HG03039 (cell line): ENCODE data around the gene FCHO1.
"Not testable (repeated sequence)": the region's sequence is repeated elsewhere in the genome, so short reads cannot be mapped to it uniquely, and the experiment has no call there.

Experiments used
- ATAC-seq: cut with Tn5 transposase; IDR thresholded peaks from one replicate; pipeline ENCODE4 v1.9.1; 2021; ENCODE audit warnings: mild to moderate bottlenecking, moderate library complexity; ENCODE audit not compliant: unreplicated experiment

The FCHO1 gene

GRCh38 chr19:17761148-17761547, 9.9 kb downstream of the FCHO1 start:
- no peak for ATAC-seq

GRCh38 chr19:17762505-17763229, 11.4 kb downstream of the FCHO1 start:
- ATAC-seq: no peak

GRCh38 chr19:17764348-17764747, 13.1 kb downstream of the FCHO1 start:
- no peak for ATAC-seq

DNA sequence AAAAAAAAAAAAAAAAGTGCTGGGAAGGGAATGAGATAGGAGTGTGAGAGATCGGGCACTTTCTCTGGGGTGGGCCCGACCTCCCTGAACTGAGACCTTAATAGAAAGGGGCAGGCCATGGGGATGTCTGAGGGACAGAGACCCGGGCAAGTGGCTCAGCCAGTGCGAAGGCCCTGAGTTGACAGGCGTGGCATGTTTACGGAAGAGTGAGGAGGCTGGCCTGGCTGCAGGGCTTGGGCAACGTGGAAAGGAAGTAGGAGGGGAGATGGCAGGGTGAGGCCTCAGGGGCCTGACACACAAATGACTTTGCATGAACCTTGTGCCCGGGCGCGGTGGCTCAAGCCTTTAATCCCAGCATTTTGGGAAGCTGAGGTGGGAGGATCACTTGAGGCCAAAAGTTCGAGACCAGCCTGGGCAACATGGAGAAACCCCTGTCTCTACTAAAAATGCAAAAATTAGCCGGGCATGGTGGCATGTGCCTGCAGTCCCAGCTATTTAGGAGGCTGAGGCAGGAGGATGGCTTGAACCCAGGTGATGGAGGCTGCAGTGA, 13.9 kb downstream of the FCHO1 start:
- no peak for ATAC-seq

DNA sequence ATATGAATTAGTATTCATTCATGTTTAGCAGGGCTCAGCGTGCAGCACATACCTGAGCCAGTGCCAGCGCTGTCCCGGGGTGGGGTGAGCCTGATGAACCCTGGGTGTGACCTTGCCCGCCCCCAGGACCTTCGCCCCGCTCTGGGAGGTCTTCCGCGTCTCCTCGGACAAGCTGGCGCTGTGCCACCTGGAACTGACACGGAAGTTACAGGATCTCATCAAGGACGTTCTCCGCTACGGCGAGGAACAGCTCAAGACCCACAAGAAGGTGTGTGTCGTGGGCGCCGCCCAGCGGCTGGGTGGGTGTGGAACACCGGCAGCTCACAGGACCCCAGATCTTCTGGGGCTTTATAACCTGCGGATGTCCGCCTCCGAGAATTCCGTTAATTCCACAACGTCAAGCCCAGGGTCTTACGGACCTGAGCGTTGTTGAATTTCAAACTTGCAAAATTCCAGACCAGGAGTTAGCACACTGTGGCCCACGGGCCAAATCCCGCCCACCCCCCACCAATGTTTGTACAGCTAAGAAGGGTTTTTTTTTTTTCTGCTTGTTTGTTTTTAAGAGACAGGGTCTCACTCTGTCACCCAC, 15.4 kb downstream of the FCHO1 start:
- ATAC-seq: no peak

GRCh38 chr19:17767559-17767958, 16.3 kb downstream of the FCHO1 start:
- ATAC-seq: no peak

- ATAC-seq: no peak
These were observed 19.3 kb downstream of the FCHO1 start for GRCh38 chr19:17770613-17771012.

GRCh38 chr19:17772172-17772571, 20.9 kb downstream of the FCHO1 start:
- ATAC-seq: no peak

DNA sequence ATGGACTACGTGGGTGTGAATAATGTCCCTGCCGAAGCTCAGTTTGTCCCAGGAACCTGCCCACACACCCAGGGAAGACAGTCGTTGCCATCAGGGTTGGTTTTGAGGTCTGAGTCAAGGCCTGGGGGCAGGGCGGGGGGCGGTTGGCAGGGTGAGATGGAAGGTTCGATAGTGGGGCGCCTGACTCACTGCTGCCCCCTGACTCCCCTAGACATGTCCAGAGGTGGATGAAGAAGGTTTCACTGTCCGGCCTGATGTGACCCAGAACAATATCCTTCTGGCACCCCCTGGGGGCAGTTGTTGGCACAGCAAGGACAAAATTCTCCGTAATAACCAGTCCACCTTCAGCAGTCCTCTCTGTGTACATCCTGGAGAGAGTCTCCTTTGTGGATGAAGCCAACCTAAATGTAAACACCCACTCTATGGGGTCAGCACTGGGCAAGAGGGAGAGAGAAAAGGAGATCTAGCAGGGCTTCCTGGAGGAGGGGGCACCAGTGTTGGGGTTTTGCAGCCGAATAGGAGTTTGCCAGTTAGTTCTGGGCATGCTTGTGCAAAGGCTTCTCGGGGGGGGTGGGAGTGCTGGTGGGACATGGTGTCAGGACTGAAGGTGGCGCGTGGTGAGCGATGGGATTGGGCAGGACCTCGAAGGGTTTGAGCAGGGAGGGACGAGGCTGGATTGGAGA, 24.1 kb downstream of the FCHO1 start:
- ATAC-seq: no peak

DNA sequence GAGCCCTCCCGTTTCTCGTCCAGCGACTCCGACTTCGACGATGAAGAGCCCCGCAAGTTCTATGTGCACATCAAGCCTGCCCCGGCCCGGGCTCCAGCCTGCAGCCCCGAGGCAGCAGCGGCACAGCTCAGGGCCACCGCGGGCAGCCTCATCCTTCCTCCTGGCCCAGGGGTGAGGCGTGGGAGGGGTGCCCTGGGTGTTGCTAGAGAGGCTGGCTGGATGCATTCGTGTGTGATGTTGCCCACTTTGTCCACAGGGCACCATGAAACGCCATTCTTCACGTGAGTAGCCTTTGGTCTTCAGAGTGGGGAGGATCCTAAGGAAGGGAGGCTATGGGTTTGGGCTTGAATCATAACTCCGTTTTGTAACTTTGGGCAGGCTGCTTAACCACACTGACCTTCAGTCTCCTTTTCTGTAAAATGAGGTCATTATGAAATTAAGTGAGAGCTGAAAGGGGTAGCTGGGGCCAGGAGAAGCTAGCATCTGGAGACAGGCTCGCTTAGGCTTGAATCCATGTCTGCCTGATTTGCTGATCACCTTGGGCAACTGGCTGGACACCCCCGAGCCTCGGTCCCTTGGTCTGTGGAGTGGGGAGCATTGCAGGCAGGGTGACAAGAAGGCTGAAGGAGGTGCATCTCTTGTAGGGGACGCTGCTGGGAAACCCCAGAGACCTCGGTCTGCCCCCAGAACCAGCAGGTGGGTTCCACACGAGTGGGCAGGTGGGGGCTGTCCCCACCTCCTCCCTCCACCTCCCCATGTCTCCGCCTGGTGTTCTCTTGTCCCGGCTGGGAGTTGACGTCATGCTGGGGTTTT, 24.9 kb downstream of the FCHO1 start:
- ATAC-seq: peak; percentile 49

GRCh38 chr19:17777840-17778239, 26.6 kb downstream of the FCHO1 start:
- not testable (repeated sequence) for ATAC-seq

DNA sequence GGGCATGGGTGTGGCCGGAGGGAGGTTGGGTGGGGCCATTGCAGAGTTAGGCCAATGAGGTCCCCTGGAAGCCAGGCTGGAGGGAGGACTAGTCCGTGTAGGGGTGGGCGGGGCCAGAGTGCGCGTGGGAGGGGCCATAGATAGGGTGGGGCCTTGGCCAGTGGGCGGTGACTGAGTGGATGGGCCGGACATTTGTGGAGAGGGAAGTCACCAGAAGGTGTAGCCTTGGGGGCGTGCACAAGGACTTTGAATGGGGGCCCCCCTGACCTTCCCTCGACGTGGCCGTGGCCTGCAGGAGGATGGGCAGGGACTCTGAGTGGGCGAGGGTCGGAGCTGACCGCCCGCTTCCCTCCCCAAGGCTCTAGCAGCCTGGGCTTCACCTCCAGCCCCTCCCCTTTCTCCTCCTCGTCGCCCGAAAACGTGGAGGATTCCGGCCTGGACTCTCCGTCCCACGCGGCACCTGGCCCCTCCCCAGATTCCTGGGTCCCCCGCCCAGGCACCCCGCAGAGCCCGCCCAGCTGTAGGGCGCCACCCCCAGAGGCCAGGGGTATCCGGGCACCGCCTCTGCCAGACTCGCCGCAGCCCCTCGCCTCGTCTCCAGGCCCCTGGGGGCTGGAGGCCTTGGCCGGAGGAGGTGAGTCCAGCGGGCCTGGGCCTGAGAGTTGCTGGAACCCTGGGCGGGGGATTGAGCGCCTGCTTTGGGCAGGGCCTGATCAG, 27.1 kb downstream of the FCHO1 start:
- ATAC-seq: no peak

DNA sequence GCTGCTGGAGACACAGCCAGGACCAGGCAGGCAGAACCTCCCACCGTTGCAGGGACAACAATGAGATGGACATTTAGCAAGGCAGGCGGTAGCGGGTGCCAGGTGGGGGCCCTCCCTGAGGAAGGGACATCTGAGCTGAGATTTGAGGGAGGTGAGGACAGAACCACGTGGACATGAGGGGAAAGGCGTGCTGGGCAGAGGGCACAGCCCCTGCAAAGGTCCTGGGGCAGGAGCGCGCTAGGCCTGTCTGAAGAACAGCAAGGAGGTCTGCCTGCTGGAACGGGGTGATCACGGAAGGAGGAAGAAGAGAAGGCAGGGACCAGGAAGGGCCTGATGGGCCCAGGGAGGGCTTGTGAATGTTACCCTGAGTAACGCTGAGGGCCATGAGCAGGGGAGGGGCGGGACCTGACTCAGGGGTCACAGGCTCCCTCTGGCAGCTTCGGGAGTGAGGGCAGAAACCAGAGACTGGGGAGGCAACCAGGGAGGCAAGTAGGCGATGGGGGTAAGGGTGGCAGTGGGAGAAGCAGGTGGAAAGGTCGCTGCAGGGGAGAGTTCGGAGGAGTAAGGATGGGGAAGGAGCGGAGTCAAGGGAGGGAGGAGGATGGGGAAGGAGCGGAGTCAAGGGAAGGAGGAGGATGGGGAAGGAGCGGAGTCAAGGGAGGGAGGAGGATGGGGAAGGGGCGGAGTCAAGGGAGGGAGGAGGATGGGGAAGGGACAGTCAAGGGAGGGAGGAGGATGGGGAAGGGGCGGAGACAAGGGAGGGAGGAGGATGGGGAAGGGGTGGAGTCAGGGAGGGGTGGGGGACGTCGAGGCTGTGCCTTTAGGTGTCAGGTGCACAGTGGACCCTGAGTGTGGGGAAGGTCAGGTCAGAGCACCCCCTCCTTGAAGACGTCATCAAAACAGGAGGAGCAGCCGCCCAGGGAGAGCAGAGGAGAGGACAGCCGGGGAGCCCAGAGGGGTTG, 28.0 kb downstream of the FCHO1 start:
- ATAC-seq: no peak

- no peak for ATAC-seq
These were observed 29.5 kb downstream of the FCHO1 start for GRCh38 chr19:17780781-17781180.

DNA sequence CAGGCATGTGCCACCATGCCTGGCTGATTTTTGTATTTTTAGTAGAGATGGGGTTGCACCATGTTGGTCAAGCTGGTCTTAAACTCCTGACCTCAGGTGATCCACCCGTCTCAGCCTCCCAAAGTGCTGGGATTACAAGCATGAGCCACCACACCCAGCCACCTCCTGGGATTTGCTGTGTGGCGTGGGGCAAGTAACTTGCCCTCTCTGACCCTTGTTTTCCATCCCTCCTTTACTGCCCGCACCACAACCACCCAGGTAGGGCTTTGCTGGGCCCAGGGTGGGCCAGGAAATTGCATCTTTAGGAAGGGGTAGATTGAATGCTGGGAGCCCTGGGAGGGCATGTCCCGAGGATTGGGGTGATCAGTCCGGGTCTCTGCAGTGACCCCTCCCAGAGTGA, 32.4 kb downstream of the FCHO1 start:
- not testable (repeated sequence) for ATAC-seq

DNA sequence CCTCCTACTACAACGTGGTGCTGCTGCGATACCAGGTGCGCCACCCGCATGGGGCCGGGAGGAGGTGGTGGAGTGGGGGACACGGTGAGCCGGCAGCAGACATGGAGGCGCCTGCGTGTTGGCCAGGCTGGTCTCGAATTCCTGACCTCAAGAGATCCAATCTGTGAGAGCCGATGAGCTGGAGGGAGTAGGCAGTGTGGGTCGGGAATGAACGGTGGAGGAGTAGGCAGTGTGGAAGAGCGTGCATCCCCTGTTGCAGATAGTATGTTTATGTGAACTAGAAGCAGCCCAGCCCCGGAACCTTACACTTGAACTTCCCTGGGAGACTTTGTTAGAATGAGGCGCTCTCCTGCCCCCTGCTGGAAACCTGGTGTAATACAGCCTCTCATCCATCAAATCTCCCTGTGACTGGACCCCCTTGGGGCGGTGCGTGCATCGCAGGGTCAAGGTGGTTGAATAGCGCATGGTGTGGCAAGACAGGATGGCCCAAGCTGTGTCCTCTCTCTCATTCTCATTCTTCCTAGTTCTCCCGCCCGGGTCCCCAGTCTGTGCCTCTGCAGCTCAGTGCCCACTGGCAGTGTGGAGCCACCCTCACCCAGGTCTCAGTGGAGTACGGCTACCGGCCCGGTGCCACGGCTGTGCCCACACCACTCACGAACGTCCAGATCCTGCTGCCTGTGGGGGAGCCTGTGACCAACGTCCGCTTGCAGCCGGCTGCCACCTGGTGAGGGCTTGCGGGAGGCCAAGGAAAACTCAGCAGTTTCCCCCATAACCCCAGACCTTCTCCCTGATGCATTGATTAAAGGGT, 33.1 kb downstream of the FCHO1 start:
- ATAC-seq: no peak

DNA sequence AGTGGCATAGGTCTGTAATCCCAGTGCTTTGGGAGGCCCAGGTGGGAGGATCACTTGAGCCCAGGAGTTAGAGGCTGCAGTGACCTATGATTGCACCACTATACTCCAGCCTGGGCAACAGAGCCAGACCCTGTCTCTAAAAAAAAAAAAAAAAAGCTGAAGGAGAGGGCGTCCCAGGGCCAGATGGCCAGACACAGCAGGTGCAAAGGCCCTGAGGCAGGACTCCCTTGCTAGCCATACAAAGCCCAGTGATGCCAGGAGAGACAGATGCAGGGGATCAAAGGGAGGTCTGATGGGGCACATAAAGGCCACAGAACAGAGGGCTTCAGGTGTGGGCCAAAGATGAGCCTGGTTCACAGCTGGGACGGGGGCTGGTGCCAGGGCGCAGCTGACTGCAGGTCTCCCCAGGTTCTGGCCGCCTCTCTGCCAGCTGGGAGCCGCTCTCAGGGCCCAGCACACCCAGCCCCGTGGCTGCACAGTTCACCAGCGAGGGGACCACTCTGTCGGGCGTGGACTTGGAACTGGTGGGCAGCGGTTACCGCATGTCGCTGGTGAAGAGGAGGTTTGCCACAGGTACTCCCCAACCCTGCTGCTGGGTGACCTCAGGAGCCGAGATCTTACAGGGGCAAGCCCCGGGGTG, 36.1 kb downstream of the FCHO1 start:
- no peak for ATAC-seq

- ATAC-seq: no peak
These were observed 37.4 kb downstream of the FCHO1 start for GRCh38 chr19:17788632-17789031.
